Hepatocyte (in vitro differentiated cells): Measurements from ENCODE around the gene STXBP6. TPM values are rescaled to one million over a fixed set of nuclear protein-coding genes. Genes with fewer than 3 reads are reported as not detected.

Source experiments
- DNase-seq: peaks from one replicate; pipeline ENCODE4 v3.0.0-alpha.2; 2016; ENCODE audit warnings: low spot score
- H2AFZ ChIP-seq: fragments of 200-600 bp; sonication (generic); 2 replicates; pipeline ENCODE4 v1.6.0; 2016; ENCODE audit warnings: antibody characterized with exemption, mild to moderate bottlenecking
- H3K27ac ChIP-seq: fragments of 200-600 bp; sonication (generic); 2 replicates; pipeline ENCODE4 v1.5.1; 2016; ENCODE audit warnings: mild to moderate bottlenecking
- H3K27me3 ChIP-seq: fragments of 200-600 bp; sonication (generic); 2 replicates; pipeline ENCODE4 v1.6.1; 2016
- H3K36me3 ChIP-seq: fragments of 200-600 bp; sonication (generic); replicated peaks from 2 replicates; pipeline ENCODE4 v1.5.1; 2016; ENCODE audit warnings: low read depth; ENCODE audit not compliant: insufficient read depth
- H3K4me1 ChIP-seq: fragments of 200-600 bp; sonication (generic); 2 replicates; pipeline ENCODE4 v1.5.1; 2016; ENCODE audit warnings: mild to moderate bottlenecking, moderate library complexity; ENCODE audit not compliant: insufficient read depth
- H3K4me2 ChIP-seq: fragments of 200-600 bp; sonication (generic); 2 replicates; pipeline ENCODE4 v1.6.0; 2016
- H3K4me3 ChIP-seq: fragments of 200-600 bp; sonication (generic); 2 replicates; pipeline ENCODE4 v1.5.1; 2016; ENCODE audit warnings: mild to moderate bottlenecking
- H3K79me2 ChIP-seq: fragments of 200-600 bp; sonication (generic); 2 replicates; pipeline ENCODE4 v1.6.0; 2017; ENCODE audit warnings: mild to moderate bottlenecking
- H3K9me2 ChIP-seq: fragments of 200-600 bp; sonication (generic); replicated peaks from 2 replicates; pipeline ENCODE4 v1.6.0; 2017; ENCODE audit warnings: mild to moderate bottlenecking; ENCODE audit not compliant: insufficient read depth
- H3K9me3 ChIP-seq: fragments of 200-600 bp; sonication (generic); 2 replicates; pipeline ENCODE4 v1.5.1; 2016; ENCODE audit warnings: low read depth, mild to moderate bottlenecking
- H4K20me1 ChIP-seq: fragments of 200-600 bp; sonication (generic); 2 replicates; pipeline ENCODE4 v1.6.0; 2016; ENCODE audit warnings: mild to moderate bottlenecking; ENCODE audit not compliant: insufficient read depth, poor library complexity, severe bottlenecking
- CTCF ChIP-seq: fragments of 200-600 bp; sonication (generic); IDR thresholded peaks from 2 replicates; pipeline ENCODE4 v1.5.1; 2016; ENCODE audit warnings: antibody characterized with exemption, mild to moderate bottlenecking; ENCODE audit not compliant: poor library complexity
- EZH2 ChIP-seq: fragments of 200-600 bp; sonication (generic); IDR thresholded peaks from 2 replicates; pipeline ENCODE4 v1.6.1; 2016; ENCODE audit warnings: antibody characterized with exemption, mild to moderate bottlenecking, borderline replicate concordance
- EZH2phosphoT487 ChIP-seq: fragments of 200-600 bp; sonication (generic); IDR thresholded peaks from one replicate; pipeline ENCODE4 v1.6.1; 2018; ENCODE audit warnings: antibody characterized with exemption, mild to moderate bottlenecking, low read depth, moderate library complexity; ENCODE audit not compliant: unreplicated experiment, severe bottlenecking
- WGBS: methylation state at CpG from one replicate; pipeline ENCODE4 v1.1.6; 2016; ENCODE audit warnings: low lambda C conversion rate; ENCODE audit errors: missing lambda C conversion rate; 5-methylcytosine and 5-hydroxymethylcytosine counted together
- polyA plus RNA-seq: library from polyadenylated mRNA; unstranded; fragments of >200 nt; fragmentation: Nextera tagmentation; extraction: Ambion mirVana; gene quantifications from 2 replicates; pipeline ENCODE4 v1.2.1, GENCODE V29; 2016
- total RNA-seq: library from RNA; depleted of rRNA; stranded (reverse); fragments of >200 nt; gene quantifications from 2 replicates; pipeline ENCODE4 v1.2.3, GENCODE V29; 2014

Gene STXBP6
- total and polyA plus RNA-seq, 2 experiments from 2014 or later = 34.1 to 44.9 TPM

- no peak for DNase-seq
- H3K4me2 ChIP-seq = peak overlapping the region; percentile 20
- H4K20me1 ChIP-seq = no peaks in the 10 kb centered on the region
- no peaks in the 10 kb centered on the region for H3K9me2 ChIP-seq
- no peaks in the 10 kb centered on the region for H3K9me3 ChIP-seq
- WGBS = 71% methylated on average over 1 of the region's 1 CpG
- H3K79me2 ChIP-seq = peaks cover 82% of the 10 kb centered on the region
- peaks cover 44% of the 10 kb centered on the region for H3K4me1 ChIP-seq
- H3K36me3 ChIP-seq = no peaks in the 10 kb centered on the region
- no peak overlapping the region for H2AFZ ChIP-seq
- peak overlapping the region; percentile 78 for H3K27ac ChIP-seq
- TF ChIP-seq CTCF (no peak), EZH2 (no peak), EZH2phosphoT487 (no peak)
- no peak overlapping the region for H3K4me3 ChIP-seq
- H3K27me3 ChIP-seq = no peaks in the 10 kb centered on the region
Measured at GRCh38 chr14:25007832-25008231, 42.1 kb downstream of the STXBP6 start.

- no peaks in the 10 kb centered on the region for H3K27me3 ChIP-seq
- peak overlapping the region; percentile 20 for H3K4me2 ChIP-seq
- H3K9me3 ChIP-seq = no peaks in the 10 kb centered on the region
- no peaks in the 10 kb centered on the region for H3K36me3 ChIP-seq
- peak overlapping the region; percentile 78 for H3K27ac ChIP-seq
- H3K4me3 ChIP-seq = no peak overlapping the region
- WGBS = 45% methylated on average over 9 of the region's 9 CpGs
- no peaks in the 10 kb centered on the region for H3K9me2 ChIP-seq
- DNase-seq = peak; percentile 71
- TF ChIP-seq EZH2 = no peak
- no peak for TF ChIP-seq EZH2phosphoT487
- TF ChIP-seq CTCF = no peak
- peaks cover 44% of the 10 kb centered on the region for H3K4me1 ChIP-seq
- no peak overlapping the region for H2AFZ ChIP-seq
- H4K20me1 ChIP-seq = no peaks in the 10 kb centered on the region
- H3K79me2 ChIP-seq = peaks cover 83% of the 10 kb centered on the region
Measured at GRCh38 chr14:25006961-25007795, 42.8 kb downstream of the STXBP6 start.

GRCh38 chr14:25006031-25006430 lies 43.9 kb downstream of the STXBP6 start:
- H3K4me3 ChIP-seq = no peak overlapping the region
- H4K20me1 ChIP-seq = no peaks in the 10 kb centered on the region
- peaks cover 52% of the 10 kb centered on the region for H3K4me1 ChIP-seq
- no peaks in the 10 kb centered on the region for H3K9me2 ChIP-seq
- H3K4me2 ChIP-seq = no peak overlapping the region
- H3K9me3 ChIP-seq = no peaks in the 10 kb centered on the region
- no peak overlapping the region for H2AFZ ChIP-seq
- no peaks in the 10 kb centered on the region for H3K36me3 ChIP-seq
- peak overlapping the region; percentile 78 for H3K27ac ChIP-seq
- H3K27me3 ChIP-seq = no peaks in the 10 kb centered on the region
- WGBS = 79% methylated on average over 3 of the region's 3 CpGs
- H3K79me2 ChIP-seq = peaks cover 76% of the 10 kb centered on the region
- no peak for DNase-seq
- TF ChIP-seq CTCF = no peak
- TF ChIP-seq EZH2 = no peak
- no peak for TF ChIP-seq EZH2phosphoT487
